K562 (cell line): Measurements from ENCODE around the gene FA2H. TPM values are rescaled to one million over a fixed set of nuclear protein-coding genes. Genes with fewer than 3 reads are reported as not detected.

Source experiments
- ATAC-seq: fragments of 200-7000 bp; cut with Tn5 transposase; 3 replicates; pipeline ENCODE4 v1.9.1; 2020; ENCODE audit warnings: moderate library complexity
- BruUV-seq: library from RNA; stranded (reverse); fragments of 400-500 nt; replicated peaks from 2 replicates; lab custom pipeline; 2021; lab: Mats Ljungman, UMichigan
- CTCF ChIA-PET: fragments of 300-600 bp; formaldehyde crosslinking; extraction: SDS; loops from one replicate; lab custom pipeline; 2021; ENCODE audit warnings: low intra/inter-chr PET ratio; lab: Yijun Ruan, JAX
- POLR2A ChIA-PET: fragments of 300-600, 350-650 bp; sonication (Branson Sonifier 250); formaldehyde crosslinking; extraction: SDS; loops from one replicate; lab custom pipeline; 2021; ENCODE audit warnings: antibody characterized with exemption, inconsistent platforms; lab: Yijun Ruan, JAX
- DNase-seq, 4 experiments: peaks; one replicate each; pipeline versions ENCODE4 v3.0.0 to v3.0.0-alpha.2; 2011 to 2018; ENCODE audit warnings: low spot score in 3 of 4, mixed read lengths in 3 of 4; ENCODE audit errors: extremely low read depth in 1 of 4
- FAIRE-seq: peaks from 2 replicates; lab custom pipeline; 2011; peaks lifted over from hg19 to GRCh38; lab: Jason Lieb, UNC
- H2AFZ ChIP-seq: 2 replicates; pipeline ENCODE4 v1.6.0; 2011; ENCODE audit warnings: low read depth, low read length, control low read depth, inconsistent platforms
- H3K27ac ChIP-seq: fragments of 200-600 bp; 3 replicates; pipeline ENCODE4 v1.8.0; 2011; ENCODE audit warnings: low read depth, mild to moderate bottlenecking, control low read depth, inconsistent platforms, low read length, moderate library complexity, mixed read lengths; ENCODE audit errors: extremely low read depth
- H3K27me3 ChIP-seq, 2 experiments: fragments of 300-600 bp in 1 of 2; 2 replicates in 1 of 2; 3 replicates in 1 of 2; pipeline versions ENCODE4 v1.6.0 to v1.8.0; 2011; ENCODE audit warnings: inconsistent platforms in 2 of 2, low read length in 2 of 2, mild to moderate bottlenecking in 1 of 2, mixed read lengths in 1 of 2, moderate library complexity in 1 of 2; ENCODE audit not compliant: control insufficient read depth in 2 of 2, insufficient read depth in 2 of 2
- H3K36me3 ChIP-seq: fragments of 300-600 bp; 3 replicates; pipeline ENCODE4 v1.8.0; 2011; ENCODE audit warnings: mild to moderate bottlenecking, low read length, inconsistent platforms; ENCODE audit not compliant: control insufficient read depth, insufficient read depth
- H3K4me1 ChIP-seq, 2 experiments: fragments of 200-600 bp in 1 of 2; replicated peaks in 1 of 2; 2 replicates in 1 of 2; 3 replicates in 1 of 2; pipeline versions ENCODE4 v1.5.1 to v1.8.0; 2011; ENCODE audit warnings: inconsistent platforms in 2 of 2, low read length in 2 of 2, mild to moderate bottlenecking in 1 of 2, mixed read lengths in 1 of 2, moderate library complexity in 1 of 2; ENCODE audit not compliant: control insufficient read depth in 2 of 2, insufficient read depth in 2 of 2
- H3K4me2 ChIP-seq: 2 replicates; pipeline ENCODE4 v1.6.1; 2011; ENCODE audit warnings: low read length, control low read depth, inconsistent platforms, mixed read lengths; ENCODE audit not compliant: insufficient read depth
- H3K4me3 ChIP-seq: fragments of 200-600 bp; sonication (generic), shearing (Covaris generic); 2 replicates; pipeline ENCODE4 v1.5.1; 2016; ENCODE audit warnings: control low read depth, inconsistent platforms
- H3K79me2 ChIP-seq: fragments of 200-600 bp; 3 replicates; pipeline ENCODE4 v1.8.0; 2011; ENCODE audit warnings: low read length, inconsistent platforms; ENCODE audit not compliant: control insufficient read depth, insufficient read depth
- H3K9ac ChIP-seq, 2 experiments: 2 replicates each; pipeline versions ENCODE4 v1.6.0 to v1.6.1; 2011; ENCODE audit warnings: low read depth in 2 of 2, low read length in 2 of 2, control low read depth in 1 of 2, inconsistent platforms in 1 of 2, mild to moderate bottlenecking in 1 of 2, mixed read lengths in 1 of 2; ENCODE audit not compliant: insufficient read depth in 1 of 2
- H3K9me1 ChIP-seq: one replicate; pipeline ENCODE4 v1.6.0; 2011; ENCODE audit warnings: inconsistent platforms, mild to moderate bottlenecking, low read length, moderate library complexity; ENCODE audit not compliant: control insufficient read depth, insufficient read depth
- H3K9me3 ChIP-seq: replicated peaks from 2 replicates; pipeline ENCODE4 v1.5.1; 2011; ENCODE audit warnings: low read depth, low read length, inconsistent platforms; ENCODE audit not compliant: control insufficient read depth, insufficient read depth
- H4K20me1 ChIP-seq: replicated peaks from 2 replicates; pipeline ENCODE4 v1.6.1; 2011; ENCODE audit warnings: low read length, inconsistent platforms, mixed read lengths; ENCODE audit not compliant: control insufficient read depth, insufficient read depth
- FOSL1 ChIP-seq: fragments of 200-800 bp; sonication (Bioruptor generic); conservative IDR thresholded peaks from 2 replicates; pipeline ENCODE4 v1.6.1; 2016; ENCODE audit warnings: missing genetic modification characterization, missing compliant biosample characterization
- ZNF764 ChIP-seq: fragments of 250-450 bp; sonication (Bioruptor Pico); IDR thresholded peaks from 2 replicates; pipeline ENCODE4 v1.4.0; 2020; ENCODE audit warnings: low read depth, mild to moderate bottlenecking, moderate library complexity
- WGBS: fragments of 100-300 bp; shearing (Covaris generic); methylation state at CpG from one replicate; pipeline ENCODE4 v1.1.6; 2016; ENCODE audit warnings: low coverage, mixed read lengths; ENCODE audit not compliant: insufficient coverage; ENCODE audit errors: missing lambda C conversion rate; 5-methylcytosine and 5-hydroxymethylcytosine counted together
- in situ Hi-C: fragments of 300-500 bp; cut with MboI; formaldehyde crosslinking; loops from 4 replicates; pipeline ENCODE4 v1.15.0; 2018; ENCODE audit warnings: inconsistent platforms, mixed read lengths
- intact Hi-C: fragments of 100-400 bp; cut with micrococcal nuclease; formaldehyde crosslinking; loops from 2 replicates; pipeline ENCODE4 v1.14.2; 2022
- polyA plus RNA-seq, 8 experiments: library from polyadenylated mRNA; depleted of rRNA in 4 of 8; stranded (reverse) in 5 of 8; unstranded in 3 of 8; fragments of >200 nt; fragmentation: Nextera tagmentation in 2 of 8; fragmentation: Illumina TruSeq in 1 of 8; extraction: Ambion mirVana in 2 of 8; extraction: Trizol in 1 of 8; gene quantifications; 2 replicates each; pipeline versions ENCODE4 v1.2.1 to v1.2.3, GENCODE V29; 2011 to 2014; ENCODE audit warnings: inconsistent platforms in 1 of 8, missing spikeins in 1 of 8
- total RNA-seq, 7 experiments: library from RNA; depleted of rRNA in 6 of 7; stranded (reverse); fragments of >200 nt in 6 of 7; fragmentation: Illumina TruSeq in 2 of 7; extraction: Trizol in 2 of 7; gene quantifications; 2 replicates each; pipeline versions ENCODE4 v1.2.1 to v1.2.3, GENCODE V29; 2011 to 2021; ENCODE audit warnings: low replicate concordance in 1 of 7
- TF ChIP-seq, protein P1 (sequence below), 2 experiments: fragments of 450-650 bp in 1 of 2; sonication (generic) in 1 of 2; formaldehyde crosslinking in 1 of 2; IDR thresholded peaks; 2 replicates each; pipeline versions ENCODE4 v1.7.1 to v1.9.0; 2016 to 2022; ENCODE audit warnings: inconsistent platforms in 1 of 2, mild to moderate bottlenecking in 1 of 2, missing genetic modification reagents in 1 of 2

Gene FA2H
- total and polyA plus RNA-seq, 9 of the 15 experiments (the other 6 are each of a cell fraction or from before 2014, with no cell fraction given) = not detected

DNA sequence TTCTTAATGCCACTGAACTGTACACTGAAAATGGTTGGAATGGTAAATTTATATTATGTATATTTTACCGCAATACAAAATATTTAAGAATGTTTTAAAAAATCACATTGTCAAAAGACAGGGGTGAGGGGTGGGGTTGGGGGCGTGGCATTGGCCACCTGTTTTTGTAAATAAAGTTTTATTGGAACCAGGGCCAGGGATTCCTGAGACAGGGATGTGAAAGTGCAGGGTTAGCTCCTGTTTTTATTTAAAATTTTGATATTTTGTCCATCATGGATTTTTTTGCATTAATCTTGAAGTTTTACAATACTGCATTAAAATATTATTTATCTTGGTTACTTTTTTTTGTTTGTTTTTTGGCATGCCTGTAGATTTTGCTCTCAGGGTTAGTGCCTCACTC is 2.3 kb upstream of the FA2H start:
- TF ChIP-seq ZNF764 (CRISPR knock-in tag) (no peak), FOSL1 (no peak)
- TF ChIP-seq, protein P1, sequence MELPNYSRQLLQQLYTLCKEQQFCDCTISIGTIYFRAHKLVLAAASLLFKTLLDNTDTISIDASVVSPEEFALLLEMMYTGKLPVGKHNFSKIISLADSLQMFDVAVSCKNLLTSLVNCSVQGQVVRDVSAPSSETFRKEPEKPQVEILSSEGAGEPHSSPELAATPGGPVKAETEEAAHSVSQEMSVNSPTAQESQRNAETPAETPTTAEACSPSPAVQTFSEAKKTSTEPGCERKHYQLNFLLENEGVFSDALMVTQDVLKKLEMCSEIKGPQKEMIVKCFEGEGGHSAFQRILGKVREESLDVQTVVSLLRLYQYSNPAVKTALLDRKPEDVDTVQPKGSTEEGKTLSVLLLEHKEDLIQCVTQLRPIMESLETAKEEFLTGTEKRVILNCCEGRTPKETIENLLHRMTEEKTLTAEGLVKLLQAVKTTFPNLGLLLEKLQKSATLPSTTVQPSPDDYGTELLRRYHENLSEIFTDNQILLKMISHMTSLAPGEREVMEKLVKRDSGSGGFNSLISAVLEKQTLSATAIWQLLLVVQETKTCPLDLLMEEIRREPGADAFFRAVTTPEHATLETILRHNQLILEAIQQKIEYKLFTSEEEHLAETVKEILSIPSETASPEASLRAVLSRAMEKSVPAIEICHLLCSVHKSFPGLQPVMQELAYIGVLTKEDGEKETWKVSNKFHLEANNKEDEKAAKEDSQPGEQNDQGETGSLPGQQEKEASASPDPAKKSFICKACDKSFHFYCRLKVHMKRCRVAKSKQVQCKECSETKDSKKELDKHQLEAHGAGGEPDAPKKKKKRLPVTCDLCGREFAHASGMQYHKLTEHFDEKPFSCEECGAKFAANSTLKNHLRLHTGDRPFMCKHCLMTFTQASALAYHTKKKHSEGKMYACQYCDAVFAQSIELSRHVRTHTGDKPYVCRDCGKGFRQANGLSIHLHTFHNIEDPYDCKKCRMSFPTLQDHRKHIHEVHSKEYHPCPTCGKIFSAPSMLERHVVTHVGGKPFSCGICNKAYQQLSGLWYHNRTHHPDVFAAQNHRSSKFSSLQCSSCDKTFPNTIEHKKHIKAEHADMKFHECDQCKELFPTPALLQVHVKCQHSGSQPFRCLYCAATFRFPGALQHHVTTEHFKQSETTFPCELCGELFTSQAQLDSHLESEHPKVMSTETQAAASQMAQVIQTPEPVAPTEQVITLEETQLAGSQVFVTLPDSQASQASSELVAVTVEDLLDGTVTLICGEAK (IDR thresholded peaks at IDR 0.05) = peak; percentile 93
- TF ChIP-seq, protein P1 (CRISPR knock-in tag; IDR thresholded peaks at IDR 0.05) = peak; percentile 84
- no TSS peak for BruUV-seq

More for the DNA sequence above, 2.3 kb upstream of the FA2H start:
- Histone ChIP-seq H3K27me3 (peaks cover 20 to 40% of the 10 kb centered on the region in 2 experiments; a peak in 4 of 5 replicates), H3K4me3 (no peak overlapping the region), H3K4me1 (peaks cover 0 to 12% of the 10 kb centered on the region in 2 experiments; a peak in 4 of 5 replicates), H2AFZ (no peak overlapping the region), H3K27ac (no peak overlapping the region), H3K9ac (no peak overlapping the region), H3K9me3 (no peaks in the 10 kb centered on the region), H3K79me2 (no peaks in the 10 kb centered on the region), H3K4me2 (no peak overlapping the region), H3K9me1 (no peaks in the 10 kb centered on the region), H3K36me3 (no peaks in the 10 kb centered on the region), H4K20me1 (peaks cover 7% of the 10 kb centered on the region; the same call in 1 of the 2 replicates)
- 21% methylated on average over 2 of the region's 2 CpGs for WGBS
- ChIA-PET CTCF (no interaction called here), POLR2A (no interaction called here)
- in situ Hi-C loops (no loop called here), intact Hi-C loops (loop anchor here (5.0 kb wide), 1 partner anchor 85 kb away; no protein-coding TSS in a partner anchor)
- FAIRE-seq (no peak), DNase-seq (no peak), ATAC-seq (no peak)
